Measurements from ENCODE around the gene ANKRD13B. TPM values are rescaled to one million over a fixed set of nuclear protein-coding genes. Genes with fewer than 3 reads are reported as not detected.
A peak's percentile ranks its signal among the peaks of the same experiment; 100 is the strongest.

Gene ANKRD13B
- total and polyA plus RNA-seq, 2 of the 13 experiments (the other 11 are each of a cell fraction or from before 2014, with no cell fraction given), result 1.7 to 1.8 TPM

GRCh38 chr17:29591737-29592608 lies 959 bp upstream of the ANKRD13B start (continued):
- TF ChIP-seq GMEB1 (CRISPR knock-in tag; IDR thresholded peaks at IDR 0.05; ENCODE audit: borderline replicate concordance) (0 out of 2 replicates have a peak, but pooled peaks have one; percentile 11), STAG1 (CRISPR knock-in tag; IDR thresholded peaks at IDR 0.05) (peak; percentile 90), MBNL3 (CRISPR knock-in tag; conservative IDR thresholded peaks at IDR 0.05) (no peak), YY1 (IDR thresholded peaks at IDR 0.05; ENCODE audit: insufficient read depth, insufficient replicate concordance, low read depth, low read length) (peak; percentile 54), ZNF20 (CRISPR knock-in tag; IDR thresholded peaks at IDR 0.05) (0 out of 2 replicates have a peak, but pooled peaks have one; percentile 15), KAT8 (CRISPR knock-in tag; IDR thresholded peaks at IDR 0.05) (0 out of 2 replicates have a peak, but pooled peaks have one; percentile 49), TERF1 (CRISPR knock-in tag; IDR thresholded peaks at IDR 0.05) (no peak), ZFYVE20 (CRISPR knock-in tag; IDR thresholded peaks at IDR 0.05; ENCODE audit: borderline replicate concordance, low read depth) (no peak), ZNF513 (CRISPR knock-in tag; conservative IDR thresholded peaks at IDR 0.05) (peak; percentile 80; the same call in 1 of the 2 replicates), ZNF709 (CRISPR knock-in tag; IDR thresholded peaks at IDR 0.05) (0 out of 2 replicates have a peak, but pooled peaks have one; percentile 32), ARID5B (CRISPR knock-in tag; IDR thresholded peaks at IDR 0.05) (peak; percentile 46; the same call in 1 of the 2 replicates), ZNF615 (CRISPR knock-in tag; IDR thresholded peaks at IDR 0.05; ENCODE audit: borderline replicate concordance) (no peak), MTA3 (CRISPR knock-in tag; IDR thresholded peaks at IDR 0.05) (no peak), ETV5 (CRISPR knock-in tag; IDR thresholded peaks at IDR 0.05; ENCODE audit: borderline replicate concordance) (0 out of 2 replicates have a peak, but pooled peaks have one; percentile 34), ZNF292 (CRISPR knock-in tag; IDR thresholded peaks at IDR 0.05; ENCODE audit: borderline replicate concordance, low read depth) (no peak), NCOA1 (CRISPR knock-in tag; IDR thresholded peaks at IDR 0.05) (no peak), KDM2A (CRISPR knock-in tag; IDR thresholded peaks at IDR 0.05; ENCODE audit: borderline replicate concordance, low read depth) (peak; percentile 93), LCORL (IDR thresholded peaks at IDR 0.05) (no peak), LCORL (CRISPR knock-in tag; IDR thresholded peaks at IDR 0.05) (peak; percentile 76; the same call in 1 of the 2 replicates)

Data from HepG2 (cell line).